Vagina (tissue), 2 donors: ENCODE data around the gene BEST4.

ENCODE experiments used
- POLR2AphosphoS5 ChIP-seq, 2 donors: sonication (generic); formaldehyde crosslinking; IDR thresholded peaks; one replicate each; pipeline ENCODE4 v1.9.0; 2017; ENCODE audit warnings: antibody characterized with exemption in 2 of 2, mild to moderate bottlenecking in 2 of 2, low read depth in 1 of 2; ENCODE audit not compliant: insufficient read depth in 1 of 2
- TF ChIP-seq, protein P1 (sequence below), 3 experiments: fragments of 450-650 bp in 2 of 3; fragments of 200-600 bp in 1 of 3; sonication (generic) in 1 of 3; IDR thresholded peaks; one replicate each; pipeline ENCODE4 v1.5.1; 2017 to 2019; ENCODE audit warnings: antibody characterized with exemption in 3 of 3, mild to moderate bottlenecking in 2 of 3, moderate library complexity in 2 of 3

DNA sequence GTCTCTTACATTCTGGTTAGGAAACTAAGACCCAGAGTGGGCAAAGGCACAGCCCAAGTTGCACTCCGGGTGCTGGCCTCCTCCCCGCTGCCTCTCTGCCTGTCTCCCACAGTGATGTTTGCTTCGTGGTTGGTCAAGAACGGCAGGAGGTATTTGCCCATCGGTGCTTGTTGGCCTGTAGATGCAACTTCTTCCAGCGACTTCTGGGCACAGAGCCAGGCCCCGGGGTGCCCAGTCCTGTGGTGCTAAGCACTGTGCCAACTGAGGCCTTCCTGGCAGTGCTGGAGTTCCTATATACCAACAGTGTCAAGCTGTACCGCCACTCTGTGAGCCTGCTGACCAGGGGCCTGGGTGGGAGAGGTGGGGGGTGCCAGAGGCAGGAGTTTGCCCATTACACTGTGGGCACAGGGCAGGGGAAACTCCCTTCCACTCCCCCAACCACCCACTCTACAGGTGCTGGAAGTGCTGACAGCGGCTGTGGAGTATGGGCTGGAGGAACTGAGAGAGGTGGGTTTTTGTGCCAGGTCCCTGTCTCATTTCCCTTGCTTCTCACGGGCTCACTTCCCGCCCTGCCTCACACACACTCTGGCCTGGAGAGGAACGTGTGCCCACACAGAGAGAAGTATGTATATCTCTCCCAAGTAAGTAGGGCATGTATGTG, 22.3 kb upstream of the BEST4 start:
- TF ChIP-seq, protein P1, sequence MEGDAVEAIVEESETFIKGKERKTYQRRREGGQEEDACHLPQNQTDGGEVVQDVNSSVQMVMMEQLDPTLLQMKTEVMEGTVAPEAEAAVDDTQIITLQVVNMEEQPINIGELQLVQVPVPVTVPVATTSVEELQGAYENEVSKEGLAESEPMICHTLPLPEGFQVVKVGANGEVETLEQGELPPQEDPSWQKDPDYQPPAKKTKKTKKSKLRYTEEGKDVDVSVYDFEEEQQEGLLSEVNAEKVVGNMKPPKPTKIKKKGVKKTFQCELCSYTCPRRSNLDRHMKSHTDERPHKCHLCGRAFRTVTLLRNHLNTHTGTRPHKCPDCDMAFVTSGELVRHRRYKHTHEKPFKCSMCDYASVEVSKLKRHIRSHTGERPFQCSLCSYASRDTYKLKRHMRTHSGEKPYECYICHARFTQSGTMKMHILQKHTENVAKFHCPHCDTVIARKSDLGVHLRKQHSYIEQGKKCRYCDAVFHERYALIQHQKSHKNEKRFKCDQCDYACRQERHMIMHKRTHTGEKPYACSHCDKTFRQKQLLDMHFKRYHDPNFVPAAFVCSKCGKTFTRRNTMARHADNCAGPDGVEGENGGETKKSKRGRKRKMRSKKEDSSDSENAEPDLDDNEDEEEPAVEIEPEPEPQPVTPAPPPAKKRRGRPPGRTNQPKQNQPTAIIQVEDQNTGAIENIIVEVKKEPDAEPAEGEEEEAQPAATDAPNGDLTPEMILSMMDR (IDR thresholded peaks at IDR 0.05), result no peak
- TF ChIP-seq POLR2AphosphoS5 (IDR thresholded peaks at IDR 0.05; ENCODE audit: insufficient read depth in 1 of 2, low read depth in 1 of 2), result no peak
